GM19463 (cell line): ENCODE measurements around the gene MBD3.

Source experiments
- ATAC-seq: cut with Tn5 transposase; IDR thresholded peaks from one replicate; pipeline ENCODE4 v1.9.1; 2021; ENCODE audit warnings: mild to moderate bottlenecking, moderate library complexity; ENCODE audit not compliant: unreplicated experiment

Gene MBD3

DNA sequence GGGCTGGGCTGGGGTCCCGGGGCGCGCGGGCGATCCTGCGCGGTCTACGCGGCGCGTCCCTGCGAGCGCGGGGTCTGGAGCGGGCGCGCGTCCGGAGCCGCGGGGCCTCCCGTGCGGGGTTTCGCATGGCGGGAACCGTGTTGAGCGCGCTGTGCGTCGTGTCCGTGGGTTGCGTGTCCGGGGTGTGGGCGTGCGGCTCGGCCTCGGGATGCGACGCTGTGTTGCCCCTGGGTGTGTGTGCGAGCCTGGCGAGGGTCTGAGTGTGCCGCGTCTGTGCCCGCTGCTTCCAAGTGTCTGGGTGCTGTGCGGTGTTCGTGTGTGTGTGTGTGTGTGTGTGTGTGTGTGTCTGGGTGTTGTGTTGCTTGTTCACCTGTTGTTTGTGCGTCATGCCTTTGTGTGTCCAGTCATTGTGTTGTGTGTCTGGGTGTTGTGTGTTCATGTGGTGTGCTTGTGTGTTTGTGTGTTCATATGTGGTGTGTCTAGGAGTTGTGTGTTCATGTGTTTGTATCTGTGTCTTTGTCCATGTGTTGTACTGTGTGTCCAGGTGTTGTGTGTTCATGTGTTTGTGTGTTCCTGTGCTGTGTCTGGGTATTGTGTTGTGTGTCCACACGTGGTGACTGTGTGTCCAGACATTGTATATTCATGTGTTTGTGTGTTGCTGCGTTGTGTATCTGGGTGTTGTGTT is 68.2 kb downstream of the MBD3 start:
- no peak for ATAC-seq
